ENCODE data around the gene TP53INP2.

The TP53INP2 gene

GRCh38 chr20:34693414-34693813, 10.7 kb upstream of the TP53INP2 start:
- DNase-seq (ENCODE audit: low read depth, low spot score) = no peak
- H3K4me3 ChIP-seq (ENCODE audit: low read depth, low read length) = no peak overlapping the region
- no peak for TF ChIP-seq CTCF (IDR thresholded peaks at IDR 0.05; ENCODE audit: low read depth, low read length)
- in situ Hi-C loops (cut with HindIII; ENCODE audit: low sequenced_read_pairs) = no loop called here

GRCh38 chr20:34701405-34702085, 2.6 kb upstream of the TP53INP2 start:
- TF ChIP-seq CTCF (IDR thresholded peaks at IDR 0.05; ENCODE audit: low read depth, low read length) = no peak
- in situ Hi-C loops (cut with HindIII; ENCODE audit: low sequenced_read_pairs) = no loop called here
- no peak overlapping the region for H3K4me3 ChIP-seq (ENCODE audit: low read depth, low read length)
- no peak for DNase-seq (ENCODE audit: low read depth, low spot score)

GRCh38 chr20:34703061-34703423, 1.1 kb upstream of the TP53INP2 start:
- TF ChIP-seq CTCF (IDR thresholded peaks at IDR 0.05; ENCODE audit: low read depth, low read length) = no peak
- DNase-seq (ENCODE audit: low read depth, low spot score) = no peak
- no peak overlapping the region for H3K4me3 ChIP-seq (ENCODE audit: low read depth, low read length)
- in situ Hi-C loops (cut with HindIII; ENCODE audit: low sequenced_read_pairs) = no loop called here

- DNase-seq (ENCODE audit: low read depth, low spot score) = peak; percentile 27
- TF ChIP-seq CTCF (IDR thresholded peaks at IDR 0.05; ENCODE audit: low read depth, low read length) = no peak
- H3K4me3 ChIP-seq (ENCODE audit: low read depth, low read length) = peak overlapping the region; percentile 85
- in situ Hi-C loops (cut with HindIII; ENCODE audit: low sequenced_read_pairs) = no loop called here
Observed at GRCh38 chr20:34703424-34704176, 544 bp upstream of the TP53INP2 start.

- peak overlapping the region; percentile 85 for H3K4me3 ChIP-seq (ENCODE audit: low read depth, low read length)
- TF ChIP-seq CTCF (IDR thresholded peaks at IDR 0.05; ENCODE audit: low read depth, low read length) = no peak
- no peak for DNase-seq (ENCODE audit: low read depth, low spot score)
- in situ Hi-C loops (cut with HindIII; ENCODE audit: low sequenced_read_pairs) = no loop called here
Observed at GRCh38 chr20:34705008-34705396, 858 bp downstream of the TP53INP2 start.

- in situ Hi-C loops (cut with HindIII; ENCODE audit: low sequenced_read_pairs) = no loop called here
- no peak for TF ChIP-seq CTCF (IDR thresholded peaks at IDR 0.05; ENCODE audit: low read depth, low read length)
- H3K4me3 ChIP-seq (ENCODE audit: low read depth, low read length) = no peak overlapping the region
- no peak for DNase-seq (ENCODE audit: low read depth, low spot score)
Observed at GRCh38 chr20:34705397-34706301, 1.5 kb downstream of the TP53INP2 start.

Data from astrocyte of the spinal cord (primary cell).